ENCODE measurements around the gene PUDP.

GRCh38 chrX:7109049-7109531, 38.9 kb downstream of the PUDP start:
- TF ChIP-seq EZH2 (IDR thresholded peaks at IDR 0.05; ENCODE audit: insufficient read depth, poor library complexity, severe bottlenecking) (no peak), EZH2phosphoT487 (IDR thresholded peaks at IDR 0.05; ENCODE audit: insufficient read depth, low read depth) (no peak)
